HepG2 (cell line): ENCODE results near the gene OSER1. TPM values are rescaled to one million over a fixed set of nuclear protein-coding genes. Genes with fewer than 3 reads are reported as not detected.

Experiments
- ATF5 ChIP-seq: sonication (generic); formaldehyde crosslinking; IDR thresholded peaks from 2 replicates; pipeline ENCODE4 v1.4.0; 2020; ENCODE audit warnings: mild to moderate bottlenecking, low read depth, missing genetic modification reagents
- HNRNPL ChIP-seq: fragments of 200-400 bp; formaldehyde crosslinking; IDR thresholded peaks from 2 replicates; pipeline ENCODE4 v1.6.1; 2017; ENCODE audit warnings: mild to moderate bottlenecking, low read depth, low read length
- PHF5A ChIP-seq: IDR thresholded peaks from one replicate; pipeline ENCODE4 v1.6.1; 2018; ENCODE audit warnings: low read depth, missing genetic modification reagents; ENCODE audit not compliant: unreplicated experiment
- RFXANK ChIP-seq: IDR thresholded peaks from 2 replicates; pipeline ENCODE4 v1.6.1; 2016
- ZBTB40 ChIP-seq, 2 experiments: fragments of 450-650 bp in 1 of 2; sonication (generic) in 1 of 2; formaldehyde crosslinking in 1 of 2; IDR thresholded peaks; 2 replicates each; pipeline versions ENCODE4 v1.6.1 to v1.8.0; 2016 to 2022; ENCODE audit warnings: antibody characterized with exemption in 1 of 2, mild to moderate bottlenecking in 1 of 2, missing genetic modification reagents in 1 of 2
- ZBTB49 ChIP-seq: sonication (generic); formaldehyde crosslinking; IDR thresholded peaks from 2 replicates; pipeline ENCODE4 v1.4.0; 2020; ENCODE audit warnings: missing genetic modification reagents, borderline replicate concordance
- ZNF503 ChIP-seq: sonication (generic); formaldehyde crosslinking; IDR thresholded peaks from 2 replicates; pipeline ENCODE4 v1.4.0; 2020; ENCODE audit warnings: missing genetic modification reagents
- ZNF512 ChIP-seq: sonication (generic); formaldehyde crosslinking; IDR thresholded peaks from 2 replicates; pipeline ENCODE4 v1.4.0; 2020; ENCODE audit warnings: mild to moderate bottlenecking, missing genetic modification reagents
- ZNF652 ChIP-seq: IDR thresholded peaks from 2 replicates; pipeline ENCODE4 v1.6.1; 2016; ENCODE audit warnings: low read depth, borderline replicate concordance
- ZNF781 ChIP-seq: sonication (generic); formaldehyde crosslinking; IDR thresholded peaks from 2 replicates; pipeline ENCODE4 v1.5.1; 2020; ENCODE audit warnings: borderline replicate concordance, mild to moderate bottlenecking, missing genetic modification reagents; ENCODE audit errors: not compliant biosample characterization
- ZNF878 ChIP-seq: sonication (generic); formaldehyde crosslinking; IDR thresholded peaks from 2 replicates; pipeline ENCODE4 v1.8.1; 2023; ENCODE audit warnings: mild to moderate bottlenecking, missing genetic modification reagents, moderate library complexity
- polyA plus RNA-seq, 8 experiments: library from polyadenylated mRNA; depleted of rRNA in 3 of 8; stranded (reverse) in 7 of 8; unstranded in 1 of 8; fragments of >200 nt; fragmentation: Illumina TruSeq in 4 of 8; extraction: Trizol in 4 of 8; gene quantifications; 2 replicates each; pipeline versions ENCODE4 v1.2.1 to v1.2.3, GENCODE V29; 2011 to 2016; ENCODE audit warnings: low read depth in 4 of 8, missing spikeins in 1 of 8, mixed read lengths in 1 of 8; ENCODE audit not compliant: insufficient read depth in 1 of 8
- total RNA-seq, 5 experiments: library from RNA; depleted of rRNA; stranded (reverse); fragments of >200 nt; fragmentation: Illumina TruSeq; extraction: Trizol; gene quantifications; 2 replicates each; pipeline ENCODE4 v1.2.3, GENCODE V29; 2016; ENCODE audit warnings: low read depth in 1 of 5

OSER1 gene
- total and polyA plus RNA-seq, 2 of the 13 experiments (the other 11 are each of a cell fraction or from before 2014, with no cell fraction given): 71.2 to 71.5 TPM

GRCh38 chr20:44209686-44210405, 725 bp downstream of the OSER1 start (continued):
- 0 out of 2 replicates have a peak, but pooled peaks have one; percentile 3 for TF ChIP-seq ZBTB40 (IDR thresholded peaks at IDR 0.05)
- TF ChIP-seq ZBTB40 (CRISPR knock-in tag; IDR thresholded peaks at IDR 0.05): no peak; the same call in 1 of the 2 replicates
- TF ChIP-seq RFXANK (CRISPR knock-in tag): no peak
- TF ChIP-seq ZNF878 (CRISPR knock-in tag): 0 out of 2 replicates have a peak, but pooled peaks have one; percentile 78
- TF ChIP-seq PHF5A (CRISPR knock-in tag): peak; percentile 6
- peak; percentile 49; the same call in 1 of the 2 replicates for TF ChIP-seq ZBTB49 (CRISPR knock-in tag)
- peak; percentile 85 for TF ChIP-seq HNRNPL
- no peak for TF ChIP-seq ZNF652 (CRISPR knock-in tag)
- peak; percentile 71; the same call in 1 of the 2 replicates for TF ChIP-seq ZNF512 (CRISPR knock-in tag)
- TF ChIP-seq ZNF503 (CRISPR knock-in tag): no peak
- peak; percentile 60 for TF ChIP-seq ZNF781
- TF ChIP-seq ATF5: no peak
